WTC11 (cell line): Measurements from ENCODE around the gene TARP.

ENCODE experiments used
- ATAC-seq: fragments of 200-7000 bp; cut with Tn5 transposase; 2 replicates; pipeline ENCODE4 v1.10.0; 2021; ENCODE audit warnings: mild to moderate bottlenecking, moderate library complexity
- CTCF ChIA-PET: fragments of 300-600 bp; sonication (Branson Sonifier 250); formaldehyde crosslinking; loops from one replicate; lab custom pipeline; 2021; ENCODE audit warnings: antibody characterized with exemption; lab: Charles Lee
- POLR2A ChIA-PET: fragments of 350-600 bp; sonication (Branson Sonifier 250); formaldehyde crosslinking; loops from one replicate; lab custom pipeline; 2021; ENCODE audit warnings: antibody characterized with exemption; lab: Charles Lee
- DNase-seq: peaks from one replicate; pipeline ENCODE4 v3.0.0; 2021; ENCODE audit warnings: low spot score
- H3K27ac Mint-ChIP-seq: 2 replicates; pipeline ENCODE4 v1.8.0; 2021; ENCODE audit warnings: mixed read lengths
- H3K27me3 Mint-ChIP-seq: 2 replicates; pipeline ENCODE4 v1.8.0; 2021; ENCODE audit warnings: low read depth, mild to moderate bottlenecking, moderate library complexity, mixed read lengths
- H3K36me3 Mint-ChIP-seq: 2 replicates; pipeline ENCODE4 v1.8.0; 2021; ENCODE audit warnings: mixed read lengths
- H3K4me1 Mint-ChIP-seq: 2 replicates; pipeline ENCODE4 v1.8.0; 2022; ENCODE audit warnings: mixed read lengths
- H3K4me3 Mint-ChIP-seq: 2 replicates; pipeline ENCODE4 v1.8.0; 2021; ENCODE audit warnings: mild to moderate bottlenecking, moderate library complexity, mixed read lengths
- H3K9me3 Mint-ChIP-seq: 2 replicates; pipeline ENCODE4 v1.8.0; 2021; ENCODE audit warnings: mixed read lengths
- ATF1 ChIP-seq: sonication (generic); formaldehyde crosslinking; IDR thresholded peaks from 2 replicates; pipeline ENCODE4 v1.8.1; 2023; ENCODE audit warnings: mild to moderate bottlenecking, moderate library complexity, missing genetic modification reagents
- CREB1 ChIP-seq: sonication (generic); formaldehyde crosslinking; IDR thresholded peaks from 2 replicates; pipeline ENCODE4 v1.8.0; 2023; ENCODE audit warnings: mild to moderate bottlenecking, missing genetic modification reagents
- CTCF ChIP-seq: fragments of 200-600 bp; IDR thresholded peaks from 2 replicates; pipeline ENCODE4 v1.8.0; 2022; ENCODE audit warnings: antibody characterized with exemption
- E2F1 ChIP-seq: sonication (generic); formaldehyde crosslinking; IDR thresholded peaks from 2 replicates; pipeline ENCODE4 v1.8.0; 2022; ENCODE audit warnings: mild to moderate bottlenecking, missing genetic modification reagents
- ERG ChIP-seq: fragments of 250-450 bp; sonication (Bioruptor Pico); IDR thresholded peaks from 2 replicates; pipeline ENCODE4 v1.8.0; 2021; ENCODE audit warnings: mild to moderate bottlenecking
- GTF2I ChIP-seq: fragments of 250-450 bp; sonication (Bioruptor Pico); conservative IDR thresholded peaks from 2 replicates; pipeline ENCODE4 v1.4.0; 2021; ENCODE audit warnings: mild to moderate bottlenecking
- IRF1 ChIP-seq: sonication (generic); formaldehyde crosslinking; IDR thresholded peaks from 2 replicates; pipeline ENCODE4 v1.8.0; 2023; ENCODE audit warnings: missing genetic modification reagents
- IRF2 ChIP-seq: sonication (generic); formaldehyde crosslinking; IDR thresholded peaks from 2 replicates; pipeline ENCODE4 v1.8.0; 2022; ENCODE audit warnings: low read depth, missing genetic modification reagents, borderline replicate concordance
- MAX ChIP-seq: sonication (generic); formaldehyde crosslinking; IDR thresholded peaks from 2 replicates; pipeline ENCODE4 v1.8.0; 2022; ENCODE audit warnings: mild to moderate bottlenecking, missing genetic modification reagents
- MLX ChIP-seq: sonication (generic); formaldehyde crosslinking; IDR thresholded peaks from 2 replicates; pipeline ENCODE4 v1.8.1; 2023; ENCODE audit warnings: mild to moderate bottlenecking, missing genetic modification reagents, moderate library complexity
- MXD4 ChIP-seq: fragments of 250-450 bp; sonication (Bioruptor Pico); IDR thresholded peaks from 2 replicates; pipeline ENCODE4 v1.8.0; 2021; ENCODE audit warnings: mild to moderate bottlenecking, moderate library complexity, borderline replicate concordance
- NR1H2 ChIP-seq: sonication (generic); formaldehyde crosslinking; IDR thresholded peaks from 2 replicates; pipeline ENCODE4 v1.9.0; 2021; ENCODE audit warnings: mild to moderate bottlenecking, moderate library complexity, missing genetic modification reagents
- NR3C1 ChIP-seq: sonication (generic); formaldehyde crosslinking; conservative IDR thresholded peaks from 2 replicates; pipeline ENCODE4 v1.8.1; 2023; ENCODE audit warnings: low read depth, mild to moderate bottlenecking, missing genetic modification reagents
- SMAD3 ChIP-seq: sonication (generic); formaldehyde crosslinking; IDR thresholded peaks from 2 replicates; pipeline ENCODE4 v1.8.0; 2022; ENCODE audit warnings: missing genetic modification reagents, mild to moderate bottlenecking, borderline replicate concordance
- SOX15 ChIP-seq: fragments of 250-450 bp; sonication (Bioruptor Pico); IDR thresholded peaks from 2 replicates; pipeline ENCODE4 v1.9.0; 2021; ENCODE audit warnings: mild to moderate bottlenecking
- SP1 ChIP-seq: sonication (generic); formaldehyde crosslinking; conservative IDR thresholded peaks from 2 replicates; pipeline ENCODE4 v1.8.1; 2022; ENCODE audit warnings: missing genetic modification reagents
- TCF7 ChIP-seq: sonication (generic); formaldehyde crosslinking; IDR thresholded peaks from 2 replicates; pipeline ENCODE4 v1.8.0; 2022; ENCODE audit warnings: mild to moderate bottlenecking, low read depth, missing genetic modification reagents, moderate library complexity
- TEAD4 ChIP-seq: sonication (generic); formaldehyde crosslinking; IDR thresholded peaks from 2 replicates; pipeline ENCODE4 v1.8.0; 2022; ENCODE audit warnings: mild to moderate bottlenecking, missing genetic modification reagents
- USF1 ChIP-seq: sonication (generic); formaldehyde crosslinking; IDR thresholded peaks from 2 replicates; pipeline ENCODE4 v1.8.0; 2022; ENCODE audit warnings: mild to moderate bottlenecking, missing genetic modification reagents
- USF2 ChIP-seq: sonication (generic); formaldehyde crosslinking; IDR thresholded peaks from 2 replicates; pipeline ENCODE4 v1.8.1; 2023; ENCODE audit warnings: mild to moderate bottlenecking, missing genetic modification reagents, moderate library complexity
- ZNF263 ChIP-seq: sonication (generic); formaldehyde crosslinking; IDR thresholded peaks from 2 replicates; pipeline ENCODE4 v1.8.1; 2022; ENCODE audit warnings: low read depth, mild to moderate bottlenecking, moderate library complexity, missing genetic modification reagents
- ZNF281 ChIP-seq: sonication (generic); formaldehyde crosslinking; IDR thresholded peaks from 2 replicates; pipeline ENCODE4 v1.8.0; 2023; ENCODE audit warnings: mild to moderate bottlenecking, missing genetic modification reagents
- ZNF396 ChIP-seq: fragments of 250-450 bp; sonication (Bioruptor Pico); IDR thresholded peaks from 2 replicates; pipeline ENCODE4 v1.8.0; 2021; ENCODE audit warnings: mild to moderate bottlenecking, moderate library complexity, borderline replicate concordance
- ZNF512 ChIP-seq: sonication (generic); formaldehyde crosslinking; IDR thresholded peaks from 2 replicates; pipeline ENCODE4 v1.8.1; 2022; ENCODE audit warnings: missing genetic modification reagents, borderline replicate concordance

TARP gene

GRCh38 chr7:38282081-38282480 is 8.6 kb upstream of the TARP start:
- ChIA-PET POLR2A (no interaction called here), CTCF (interaction anchor here (1.1 to 2.6 kb wide), 4 partner anchors 49 to 88 kb away, joined by 3 to 15 read pairs (median 7); no protein-coding TSS in a partner anchor)
- Mint-ChIP-seq H3K4me3 (no peak overlapping the region), H3K36me3 (no peaks in the 10 kb centered on the region), H3K4me1 (peaks cover 12% of the 10 kb centered on the region), H3K27me3 (no peaks in the 10 kb centered on the region; the same call in 1 of the 2 replicates), H3K9me3 (no peaks in the 10 kb centered on the region), H3K27ac (no peak overlapping the region)
- DNase-seq (no peak), ATAC-seq (no peak)
- TF ChIP-seq TCF7 (CRISPR knock-in tag) (no peak), E2F1 (CRISPR knock-in tag) (no peak), SOX15 (no peak), NR1H2 (no peak), TEAD4 (CRISPR knock-in tag) (no peak), IRF1 (CRISPR knock-in tag) (no peak), SMAD3 (CRISPR knock-in tag) (no peak), ATF1 (CRISPR knock-in tag) (no peak), IRF2 (no peak), CREB1 (no peak), SP1 (no peak), USF2 (CRISPR knock-in tag) (no peak), MAX (CRISPR knock-in tag) (no peak)

- Mint-ChIP-seq H3K36me3 (no peaks in the 10 kb centered on the region), H3K9me3 (no peaks in the 10 kb centered on the region), H3K27ac (no peak overlapping the region), H3K4me1 (peaks cover 20% of the 10 kb centered on the region), H3K27me3 (no peaks in the 10 kb centered on the region; the same call in 1 of the 2 replicates), H3K4me3 (no peak overlapping the region)
- ChIA-PET CTCF (interaction anchor here (1.1 to 2.6 kb wide), 5 partner anchors 50 to 89 kb away, joined by 3 to 15 read pairs (median 5); no protein-coding TSS in a partner anchor), POLR2A (no interaction called here)
- ATAC-seq, result no peak
- no peak for DNase-seq
- TF ChIP-seq ZNF263 (CRISPR knock-in tag) (no peak), MXD4 (CRISPR knock-in tag) (no peak), NR3C1 (CRISPR knock-in tag) (no peak), ERG (CRISPR knock-in tag) (no peak), ZNF396 (CRISPR knock-in tag) (no peak), CTCF (no peak), TCF7 (CRISPR knock-in tag) (no peak), USF1 (CRISPR knock-in tag) (no peak), ATF1 (CRISPR knock-in tag) (no peak), ZNF512 (CRISPR knock-in tag) (no peak), SP1 (no peak), GTF2I (CRISPR knock-in tag) (no peak), MLX (no peak), ZNF281 (no peak)
Measured at GRCh38 chr7:38281266-38281665, 7.8 kb upstream of the TARP start.
